22Rv1 (cell line): ENCODE data around the gene DNAAF8.

Source experiments
- H3K27ac ChIP-seq: fragments of 450-650 bp; 2 replicates; pipeline ENCODE4 v1.5.1; 2017
- CTCF ChIP-seq: fragments of 450-650 bp; IDR thresholded peaks from 2 replicates; pipeline ENCODE4 v1.5.1; 2017; ENCODE audit warnings: mild to moderate bottlenecking
- ZFX ChIP-seq: fragments of 450-650 bp; IDR thresholded peaks from 2 replicates; pipeline ENCODE4 v1.6.1; 2017; ENCODE audit warnings: antibody characterized with exemption, borderline replicate concordance

The DNAAF8 gene

GRCh38 chr16:4734063-4734729, at the start of gene DNAAF8, which contains the start of gene ANKS3:
Gene DNAAF8 (plus strand): TSS chr16:4734537. CDS start chr16:4736515, 1,978 bp downstream.
Gene ANKS3 (minus strand): TSS chr16:4734271. CDS start chr16:4730149, 4,122 bp downstream.
- H3K27ac ChIP-seq: peak within 1 kb of the TSS; percentile 86

GRCh38 chr16:4684763-4685162, 49.6 kb upstream of the DNAAF8 start:
- no peak for TF ChIP-seq ZFX
- H3K27ac ChIP-seq: no peak overlapping the region

More at GRCh38 chr16:4734063-4734729, at the start of gene DNAAF8, which contains the start of gene ANKS3:
- TF ChIP-seq CTCF: no peak
- no peak for TF ChIP-seq ZFX

DNA sequence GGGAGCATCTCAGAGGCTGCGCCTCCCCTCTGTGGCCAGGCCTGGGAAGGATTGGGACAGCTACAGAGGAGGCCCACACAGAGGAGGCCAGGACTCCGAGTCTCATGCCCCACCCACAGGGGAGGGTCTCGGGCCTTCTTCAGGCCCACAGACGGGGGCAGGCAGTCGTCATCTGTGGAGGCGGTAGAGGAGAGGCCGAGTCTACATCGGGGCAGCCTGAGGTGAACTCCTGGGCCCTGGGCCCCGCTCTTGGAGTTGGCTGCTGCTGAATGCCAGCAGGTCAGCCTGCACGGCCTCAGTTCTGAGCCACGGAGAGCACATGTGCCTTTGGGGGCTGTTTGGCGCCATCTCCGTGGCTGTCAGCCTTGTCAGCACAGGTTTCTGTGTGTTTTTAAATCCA, 49.0 kb upstream of the DNAAF8 start:
- no peak overlapping the region for H3K27ac ChIP-seq
- no peak for TF ChIP-seq CTCF
- TF ChIP-seq ZFX: no peak

DNA sequence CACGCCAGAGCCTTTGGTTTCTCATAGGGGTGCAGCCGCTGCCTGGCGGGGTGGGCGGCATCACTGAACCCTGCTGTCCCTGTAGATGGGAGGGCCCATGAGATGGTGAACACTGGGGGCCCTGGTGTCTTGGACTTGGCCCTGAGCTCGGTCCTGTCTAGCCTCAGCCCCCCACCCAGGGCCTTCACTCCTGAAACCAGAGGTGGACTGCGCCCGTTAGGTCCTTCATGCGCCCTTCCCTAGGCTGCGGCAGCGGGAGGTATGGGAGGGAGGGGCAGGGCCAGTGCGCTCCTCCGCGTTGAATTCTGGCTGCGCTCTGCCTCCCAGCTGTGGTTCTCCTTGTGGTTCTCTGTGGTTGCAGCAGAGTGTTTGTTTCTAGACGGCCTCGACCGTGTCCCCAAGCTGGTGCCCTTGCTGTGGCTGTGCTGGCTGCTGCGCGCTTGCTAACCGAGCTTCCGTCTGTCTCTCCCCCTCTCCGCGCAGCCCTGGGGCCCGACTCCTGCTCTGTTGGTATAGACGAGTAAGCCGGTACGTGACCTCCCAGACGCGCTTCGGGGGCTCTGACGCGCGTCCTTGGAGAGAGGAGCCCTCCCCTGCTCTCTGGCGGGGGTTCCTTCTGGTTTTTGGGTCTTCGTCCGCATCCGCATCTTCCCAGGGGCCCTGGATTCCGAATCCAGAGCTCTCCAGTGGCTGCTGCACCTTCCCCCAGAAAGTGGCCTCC, 48.4 kb upstream of the DNAAF8 start:
- H3K27ac ChIP-seq: no peak overlapping the region
- TF ChIP-seq ZFX: no peak
- TF ChIP-seq CTCF: no peak

DNA sequence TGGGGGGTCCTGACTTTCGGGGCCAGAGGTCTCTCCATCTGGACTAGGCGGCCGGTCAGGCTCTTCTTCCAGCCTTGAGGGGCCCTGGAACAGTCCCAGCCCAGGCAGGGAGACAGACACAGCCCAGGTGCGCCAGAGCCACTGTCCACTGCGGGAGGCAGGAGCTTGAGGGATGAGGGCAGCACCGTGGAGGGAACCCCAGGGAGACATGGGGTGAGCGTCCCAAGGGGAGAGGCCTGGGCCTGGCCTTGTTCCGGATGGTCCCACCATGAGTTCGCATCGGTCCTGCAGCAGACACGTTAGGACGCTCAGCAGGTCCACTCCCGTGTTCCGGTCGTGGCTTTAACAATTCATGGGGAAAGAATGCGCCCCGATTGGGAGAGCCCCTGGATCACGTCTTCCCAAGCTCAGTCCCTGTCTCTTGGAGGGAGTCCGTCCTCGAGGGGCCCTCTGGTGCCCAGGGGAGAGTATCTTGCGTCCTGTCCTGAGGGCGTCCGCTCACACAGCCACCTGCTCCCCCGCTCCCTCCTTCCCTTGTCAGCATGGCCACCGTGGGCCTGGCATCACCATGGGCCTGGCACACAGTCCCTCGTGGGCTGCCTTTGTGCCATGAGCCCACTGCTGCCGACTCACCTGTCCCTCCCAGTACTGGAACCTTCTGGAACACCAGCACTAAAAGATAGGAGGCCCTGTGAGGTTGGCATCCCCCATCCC, 47.7 kb upstream of the DNAAF8 start:
- TF ChIP-seq ZFX (no peak), CTCF (no peak)
- H3K27ac ChIP-seq: no peak overlapping the region

GRCh38 chr16:4687416-4687815, 46.9 kb upstream of the DNAAF8 start:
- no peak overlapping the region for H3K27ac ChIP-seq
- no peak for TF ChIP-seq ZFX
- TF ChIP-seq CTCF: no peak

DNA sequence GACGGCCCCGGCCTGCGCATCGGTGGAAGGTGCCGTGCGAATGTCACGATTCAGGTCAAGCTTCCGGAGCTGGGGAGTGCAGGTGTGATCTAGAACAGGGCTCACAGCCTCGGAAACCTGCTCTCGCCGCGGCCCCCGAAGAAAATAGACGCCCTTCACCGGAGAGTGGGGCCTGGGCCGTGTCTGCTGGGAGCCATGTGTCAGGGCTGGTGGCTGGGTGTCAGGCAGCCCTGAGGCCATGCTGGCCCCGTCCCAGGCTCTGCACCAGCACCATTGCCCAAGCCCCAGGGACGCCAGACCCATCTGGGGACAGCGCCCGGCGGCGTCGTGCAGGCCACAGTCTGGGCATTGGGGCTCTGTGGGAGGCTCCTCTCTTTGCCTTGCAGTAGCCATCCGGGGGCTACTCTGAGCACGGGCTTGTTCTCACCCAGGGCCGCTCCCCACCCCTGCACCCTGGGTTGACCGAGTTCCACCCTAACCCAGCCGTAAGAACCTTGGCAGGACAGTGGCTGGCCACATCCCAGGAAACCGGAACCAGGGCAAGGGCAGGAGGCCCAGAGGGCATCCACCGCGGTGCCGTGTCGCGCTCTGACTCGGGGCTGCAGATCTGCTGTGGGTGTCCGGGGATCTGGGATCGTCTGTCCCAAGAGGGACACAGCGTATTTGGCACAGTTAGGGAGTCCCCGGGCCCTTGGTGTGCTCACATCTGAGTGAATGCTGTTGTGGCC, 46.2 kb upstream of the DNAAF8 start:
- H3K27ac ChIP-seq: no peak overlapping the region
- TF ChIP-seq ZFX: no peak
- no peak for TF ChIP-seq CTCF
